H1 (cell line): Measurements from ENCODE around the gene ARMH4. TPM values are rescaled to one million over a fixed set of nuclear protein-coding genes. Genes with fewer than 3 reads are reported as not detected.

Experiments used
- CTCF ChIA-PET: fragments of 300-600 bp; sonication (Branson Sonifier 250); formaldehyde crosslinking; loops from one replicate; lab custom pipeline; 2021; ENCODE audit not compliant: partially characterized antibody; lab: Charles Lee
- POLR2A ChIA-PET: fragments of 300-600 bp; sonication (Branson Sonifier 250); formaldehyde crosslinking; loops from one replicate; lab custom pipeline; 2021; ENCODE audit warnings: inconsistent platforms; ENCODE audit not compliant: partially characterized antibody; lab: Charles Lee
- DNase-seq, 2 experiments: peaks; one replicate each; pipeline versions ENCODE4 v3.0.0 to v3.0.0-alpha.2; 2010 to 2022; ENCODE audit warnings: low spot score in 2 of 2, low read depth in 1 of 2, mixed read lengths in 1 of 2
- FAIRE-seq: peaks from 2 replicates; lab custom pipeline; 2011; peaks lifted over from hg19 to GRCh38; lab: Jason Lieb, UNC
- H2AFZ ChIP-seq: 2 replicates; pipeline ENCODE4 v1.8.1; 2012; ENCODE audit warnings: low read length, inconsistent platforms
- H2AK5ac ChIP-seq: 2 replicates; pipeline ENCODE4 v1.6.1; 2013; ENCODE audit warnings: low read depth, low read length
- H2BK120ac ChIP-seq: replicated peaks from 2 replicates; pipeline ENCODE3; 2013; ENCODE audit warnings: low read depth, low read length, inconsistent platforms
- H2BK12ac ChIP-seq: 2 replicates; pipeline ENCODE4 v1.6.1; 2013; ENCODE audit warnings: low read depth, low read length
- H2BK15ac ChIP-seq: 2 replicates; pipeline ENCODE4 v1.6.1; 2013; ENCODE audit warnings: low read length
- H2BK20ac ChIP-seq: 2 replicates; pipeline ENCODE4 v1.6.1; 2013; ENCODE audit warnings: low read length
- H2BK5ac ChIP-seq: 2 replicates; pipeline ENCODE4 v1.6.1; 2013; ENCODE audit warnings: low read depth, low read length
- H3K14ac ChIP-seq: 2 replicates; pipeline ENCODE4 v1.6.1; 2013; ENCODE audit warnings: inconsistent platforms; ENCODE audit not compliant: insufficient read length
- H3K18ac ChIP-seq: 2 replicates; pipeline ENCODE4 v1.6.1; 2013; ENCODE audit warnings: low read length; ENCODE audit errors: extremely low read depth
- H3K23ac ChIP-seq: 2 replicates; pipeline ENCODE4 v1.6.1; 2013; ENCODE audit warnings: inconsistent platforms; ENCODE audit not compliant: insufficient read length
- H3K23me2 ChIP-seq: 2 replicates; pipeline ENCODE4 v1.6.1; 2013; ENCODE audit warnings: low read depth, low read length
- H3K27ac ChIP-seq: 2 replicates; pipeline ENCODE4 v1.6.1; 2011; ENCODE audit warnings: low read depth, low read length, inconsistent platforms
- H3K27me3 ChIP-seq, 4 experiments: replicated peaks in 1 of 4; 1 replicate in 1 of 4; 2 replicates in 3 of 4; pipeline versions ENCODE4 v1.6.1 to v1.8.1; 2011 to 2013; ENCODE audit warnings: low read length in 3 of 4, mild to moderate bottlenecking in 3 of 4, inconsistent platforms in 2 of 4, mixed read lengths in 2 of 4, moderate library complexity in 1 of 4; ENCODE audit not compliant: control insufficient read depth in 3 of 4, insufficient read depth in 3 of 4; ENCODE audit errors: extremely low read depth in 1 of 4
- H3K36me3 ChIP-seq, 4 experiments: 2 replicates each; pipeline versions ENCODE4 v1.6.1 to v1.8.1; 2011 to 2013; ENCODE audit warnings: mild to moderate bottlenecking in 4 of 4, low read length in 3 of 4, moderate library complexity in 2 of 4, control low read depth in 1 of 4, inconsistent platforms in 1 of 4; ENCODE audit not compliant: insufficient read depth in 4 of 4, control insufficient read depth in 2 of 4
- H3K4ac ChIP-seq: replicated peaks from 2 replicates; pipeline ENCODE3; 2013; ENCODE audit warnings: low read length, low read depth, mixed read lengths, inconsistent platforms; ENCODE audit not compliant: insufficient read length
- H3K4me1 ChIP-seq, 4 experiments: replicated peaks in 1 of 4; 1 replicate in 1 of 4; 2 replicates in 3 of 4; pipeline versions ENCODE4 v1.6.1 to v1.8.1; 2011 to 2013; ENCODE audit warnings: low read length in 3 of 4, inconsistent platforms in 2 of 4, mixed read lengths in 1 of 4; ENCODE audit not compliant: insufficient read depth in 4 of 4, control insufficient read depth in 3 of 4
- H3K4me2 ChIP-seq, 2 experiments: 2 replicates each; pipeline versions ENCODE4 v1.6.1 to v1.8.1; 2011 to 2013; ENCODE audit warnings: low read depth in 2 of 2, low read length in 2 of 2, control low read depth in 1 of 2, inconsistent platforms in 1 of 2, mild to moderate bottlenecking in 1 of 2; ENCODE audit not compliant: insufficient read depth in 1 of 2
- H3K4me3 ChIP-seq, 4 experiments: fragments of 200-600, 300-600 bp in 1 of 4; sonication (generic), shearing (Covaris generic), sonication (Bioruptor Twin) in 1 of 4; 2 replicates each; pipeline versions ENCODE4 v1.5.1 to v1.8.1; 2011 to 2016; ENCODE audit warnings: low read length in 4 of 4, low read depth in 3 of 4, control low read depth in 2 of 4, inconsistent platforms in 2 of 4, mild to moderate bottlenecking in 2 of 4, mixed read lengths in 1 of 4, moderate library complexity in 1 of 4; ENCODE audit not compliant: insufficient read depth in 2 of 4; ENCODE audit errors: extremely low read depth in 1 of 4
- H3K56ac ChIP-seq: replicated peaks from 2 replicates; pipeline ENCODE3; 2013; ENCODE audit warnings: low read depth, mild to moderate bottlenecking, mixed read lengths, low read length, inconsistent platforms; ENCODE audit not compliant: insufficient read length
- H3K79me1 ChIP-seq: 2 replicates; pipeline ENCODE4 v1.6.1; 2013; ENCODE audit warnings: low read depth, low read length, control low read depth
- H3K79me2 ChIP-seq, 2 experiments: 2 replicates each; pipeline versions ENCODE4 v1.6.1 to v1.8.1; 2012 to 2013; ENCODE audit warnings: low read length in 2 of 2, mild to moderate bottlenecking in 2 of 2, inconsistent platforms in 1 of 2; ENCODE audit not compliant: insufficient read depth in 2 of 2, control insufficient read depth in 1 of 2
- H3K9ac ChIP-seq, 4 experiments: replicated peaks in 1 of 4; 1 replicate in 1 of 4; 2 replicates in 3 of 4; pipeline versions ENCODE4 v1.6.1 to v1.8.1; 2011 to 2013; ENCODE audit warnings: low read depth in 3 of 4, low read length in 3 of 4, control low read depth in 2 of 4, mild to moderate bottlenecking in 2 of 4, moderate library complexity in 2 of 4, inconsistent platforms in 1 of 4; ENCODE audit errors: extremely low read depth in 1 of 4
- H3K9me3 ChIP-seq, 2 experiments: 2 replicates each; pipeline versions ENCODE4 v1.6.1 to v1.8.1; 2012 to 2013; ENCODE audit warnings: mild to moderate bottlenecking in 2 of 2, moderate library complexity in 2 of 2, control low read depth in 1 of 2, inconsistent platforms in 1 of 2, low read depth in 1 of 2, low read length in 1 of 2, mixed read lengths in 1 of 2; ENCODE audit not compliant: insufficient read depth in 2 of 2
- H4K20me1 ChIP-seq, 2 experiments: replicated peaks in 1 of 2; 2 replicates each; pipeline versions ENCODE3 to v1.8.1; 2011 to 2013; ENCODE audit warnings: inconsistent platforms in 2 of 2, low read length in 2 of 2, mild to moderate bottlenecking in 1 of 2; ENCODE audit not compliant: insufficient read depth in 2 of 2, control insufficient read depth in 1 of 2
- H4K5ac ChIP-seq: 2 replicates; pipeline ENCODE4 v1.6.1; 2013; ENCODE audit warnings: low read length, low read depth, mixed read lengths, inconsistent platforms; ENCODE audit not compliant: insufficient read length
- H4K8ac ChIP-seq: 2 replicates; pipeline ENCODE4 v1.8.0; 2013; ENCODE audit warnings: mild to moderate bottlenecking, moderate library complexity, low read length, inconsistent platforms; ENCODE audit not compliant: insufficient read depth; ENCODE audit errors: extremely low read depth
- H4K91ac ChIP-seq: replicated peaks from 2 replicates; pipeline ENCODE3; 2013; ENCODE audit warnings: low read length, mixed read lengths, inconsistent platforms; ENCODE audit not compliant: insufficient read length
- BCL11A ChIP-seq, 2 experiments: IDR thresholded peaks; one replicate each; pipeline ENCODE4 v1.6.1; 2011; ENCODE audit warnings: low read depth in 2 of 2, low read length in 2 of 2, mild to moderate bottlenecking in 2 of 2
- CBX5 ChIP-seq: fragments of 300-800, 300-1000 bp; sonication (generic); IDR thresholded peaks from 2 replicates; pipeline ENCODE4 v1.7.1; 2016; ENCODE audit warnings: antibody characterized with exemption, low read length, low read depth
- GTF2F1 ChIP-seq: IDR thresholded peaks from 2 replicates; pipeline ENCODE4 v1.6.1; 2012; ENCODE audit warnings: low read depth, low read length, improper control_type of control experiment, borderline replicate concordance
- HDAC2 ChIP-seq, 2 experiments: fragments of 300-600 bp in 1 of 2; sonication (generic) in 1 of 2; IDR thresholded peaks; 2 replicates each; pipeline ENCODE4 v1.6.1; 2011 to 2012; ENCODE audit warnings: low read depth in 2 of 2, low read length in 2 of 2, mild to moderate bottlenecking in 2 of 2, moderate library complexity in 2 of 2, borderline replicate concordance in 1 of 2, inconsistent platforms in 1 of 2
- JUN ChIP-seq: IDR thresholded peaks from 2 replicates; pipeline ENCODE4 v1.6.1; 2011; ENCODE audit warnings: low read depth, mild to moderate bottlenecking, improper control_type of control experiment, low read length
- JUND ChIP-seq: IDR thresholded peaks from 2 replicates; pipeline ENCODE4 v1.6.1; 2011; ENCODE audit warnings: mild to moderate bottlenecking, improper control_type of control experiment, low read length
- KDM1A ChIP-seq: fragments of 200-600, 300-600 bp; sonication (generic); IDR thresholded peaks from 2 replicates; pipeline ENCODE4 v1.7.1; 2016; ENCODE audit warnings: mild to moderate bottlenecking, low read length, borderline replicate concordance
- MAX ChIP-seq: IDR thresholded peaks from 2 replicates; pipeline ENCODE4 v1.6.1; 2012; ENCODE audit warnings: inconsistent platforms
- RAD21 ChIP-seq, 2 experiments: IDR thresholded peaks in 1 of 2; conservative IDR thresholded peaks in 1 of 2; 2 replicates each; pipeline ENCODE4 v1.6.1; 2011; ENCODE audit warnings: low read depth in 2 of 2, low read length in 2 of 2, improper control_type of control experiment in 1 of 2, inconsistent platforms in 1 of 2, mild to moderate bottlenecking in 1 of 2, moderate library complexity in 1 of 2
- SIRT6 ChIP-seq: IDR thresholded peaks from one replicate; pipeline ENCODE4 v1.7.1; 2012; ENCODE audit warnings: low read length, inconsistent platforms
- SIX5 ChIP-seq: IDR thresholded peaks from 2 replicates; pipeline ENCODE4 v1.6.1; 2011; ENCODE audit warnings: mild to moderate bottlenecking, low read depth, low read length
- SUZ12 ChIP-seq: fragments of 200-600 bp; sonication (generic); IDR thresholded peaks from 2 replicates; pipeline ENCODE4 v1.6.1; 2012; ENCODE audit warnings: mild to moderate bottlenecking, inconsistent platforms, low read length, moderate library complexity, mixed read lengths
- USF2 ChIP-seq: IDR thresholded peaks from 2 replicates; pipeline ENCODE4 v1.6.1; 2011; ENCODE audit warnings: low read length, improper control_type of control experiment
- WGBS, 2 experiments: shearing (Covaris generic) in 1 of 2; methylation state at CpG; one replicate each; pipeline versions ENCODE4 v1.1.6 to v1.1.7; 2013 to 2015; ENCODE audit warnings: low lambda C conversion rate in 2 of 2, mixed read lengths in 2 of 2, inconsistent platforms in 1 of 2, low coverage in 1 of 2, missing lambda C conversion rate in 1 of 2; ENCODE audit not compliant: insufficient replicate concordance in 2 of 2, insufficient coverage in 1 of 2, insufficient read length in 1 of 2; ENCODE audit errors: extremely low coverage in 1 of 2, missing lambda C conversion rate in 1 of 2; 5-methylcytosine and 5-hydroxymethylcytosine counted together
- polyA plus RNA-seq, 7 experiments: library from polyadenylated mRNA; depleted of rRNA in 3 of 7; stranded (reverse) in 5 of 7; unstranded in 2 of 7; fragments of >200 nt in 5 of 7; fragments of 200-250 nt in 2 of 7; gene quantifications; 1 replicate in 5 of 7; 2 replicates in 1 of 7; 4 replicates in 1 of 7; pipeline versions ENCODE4 v1.2.1 to v1.2.3, GENCODE V29; 2011 to 2013; ENCODE audit warnings: missing spikeins in 2 of 7, mixed read lengths in 2 of 7
- total RNA-seq: library from RNA; stranded (reverse); fragmentation: NEBNext Ultra II Directional; extraction: Animal tissue kit (Norgen Biotek cat#: 25700); gene quantifications from 2 replicates; pipeline ENCODE4 v1.2.1, GENCODE V29; 2021

Gene ARMH4
- total and polyA plus RNA-seq, 2 of the 8 experiments (the other 6 are each of a cell fraction or from before 2014, with no cell fraction given) = 7.1 to 25.4 TPM

GRCh38 chr14:58061581-58061980 lies 90.4 kb downstream of the ARMH4 start:
- no peak overlapping the region for H3K4me2 ChIP-seq
- no peak overlapping the region for H3K56ac ChIP-seq
- no peak for TF ChIP-seq SIX5
- TF ChIP-seq HDAC2 (IDR thresholded peaks at IDR 0.05; ENCODE audit: borderline replicate concordance in 1 of 2, low read depth in 2 of 2, low read length in 2 of 2) = no peak
- TF ChIP-seq KDM1A = no peak
- no peak for TF ChIP-seq RAD21 (IDR thresholded peaks at IDR 0.05 in 1 of 2, conservative IDR thresholded peaks at IDR 0.05 in 1 of 2; ENCODE audit: low read depth in 2 of 2, low read length in 2 of 2)
- TF ChIP-seq JUND = no peak
- TF ChIP-seq CBX5 = no peak
- no peak for TF ChIP-seq USF2
- TF ChIP-seq GTF2F1 = no peak
- no peak for TF ChIP-seq MAX
- TF ChIP-seq JUN = no peak
- TF ChIP-seq BCL11A (IDR thresholded peaks at IDR 0.05; ENCODE audit: low read depth in 2 of 2, low read length in 2 of 2) = no peak
- TF ChIP-seq SUZ12 = no peak
- TF ChIP-seq SIRT6 = no peak
- H3K4ac ChIP-seq = no peak overlapping the region
- H2AFZ ChIP-seq = no peak overlapping the region
- H3K36me3 ChIP-seq = no peaks in the 10 kb centered on the region
- no peak overlapping the region for H2BK15ac ChIP-seq
- DNase-seq = no peak
- H3K9me3 ChIP-seq = no peaks in the 10 kb centered on the region
- no peak overlapping the region for H3K23ac ChIP-seq
- H2BK20ac ChIP-seq = no peak overlapping the region
- POLR2A ChIA-PET = no interaction called here
- CTCF ChIA-PET = interaction anchor here (1.1 to 4.3 kb wide), 3 partner anchors 12 to 369 kb away, joined by 3 to 28 read pairs (median 3); no protein-coding TSS in a partner anchor
- no peak overlapping the region for H4K8ac ChIP-seq
- H4K5ac ChIP-seq = no peak overlapping the region
- no peak overlapping the region for H3K4me3 ChIP-seq
- FAIRE-seq = no peak
- 87% methylated on average over 4 of the region's 4 CpGs; no CpG with 5 or more reads in 1 of the 2 experiments for WGBS, 2 experiments
- H3K9ac ChIP-seq = no peak overlapping the region
- H2BK120ac ChIP-seq = no peak overlapping the region
- H3K27me3 ChIP-seq = no peaks in the 10 kb centered on the region; a peak in 1 of 7 replicates
- no peak overlapping the region for H4K91ac ChIP-seq
- H4K20me1 ChIP-seq = no peaks in the 10 kb centered on the region
- peaks cover 0 to 6% (median 3%) of the 10 kb centered on the region in 4 experiments; a peak in 3 of 7 replicates for H3K4me1 ChIP-seq
- H3K18ac ChIP-seq = no peak overlapping the region
- no peak overlapping the region for H2BK5ac ChIP-seq
- H3K14ac ChIP-seq = no peak overlapping the region
- H3K27ac ChIP-seq = no peak overlapping the region
- H3K79me2 ChIP-seq = no peaks in the 10 kb centered on the region
- H2BK12ac ChIP-seq = no peak overlapping the region
- H2AK5ac ChIP-seq = no peak overlapping the region
- no peaks in the 10 kb centered on the region for H3K79me1 ChIP-seq
- no peaks in the 10 kb centered on the region for H3K23me2 ChIP-seq
